ENCODE data around the gene MGMT. TPM values are rescaled to one million over a fixed set of nuclear protein-coding genes. Genes with fewer than 3 reads are reported as not detected.

MGMT gene
- total RNA-seq, 2 donors from 2014 or later = 14.6 to 17.2 TPM

- Mint-ChIP-seq H3K4me1 (peaks cover 12% of the 10 kb centered on the region), H3K4me3 (no peak overlapping the region), H3K27ac (no peak overlapping the region), H3K27me3 (no peaks in the 10 kb centered on the region), H3K36me3 (ENCODE audit: low read depth) (peaks cover 5% of the 10 kb centered on the region)
- DNase-seq (no peak), ATAC-seq (no peak)
- H3K9me3 ChIP-seq (ENCODE audit: control insufficient read depth, low read length, poor library complexity, severe bottlenecking) = no peaks in the 10 kb centered on the region
Measured at GRCh38 chr10:129704786-129705525, 237.9 kb downstream of the MGMT start.

DNA sequence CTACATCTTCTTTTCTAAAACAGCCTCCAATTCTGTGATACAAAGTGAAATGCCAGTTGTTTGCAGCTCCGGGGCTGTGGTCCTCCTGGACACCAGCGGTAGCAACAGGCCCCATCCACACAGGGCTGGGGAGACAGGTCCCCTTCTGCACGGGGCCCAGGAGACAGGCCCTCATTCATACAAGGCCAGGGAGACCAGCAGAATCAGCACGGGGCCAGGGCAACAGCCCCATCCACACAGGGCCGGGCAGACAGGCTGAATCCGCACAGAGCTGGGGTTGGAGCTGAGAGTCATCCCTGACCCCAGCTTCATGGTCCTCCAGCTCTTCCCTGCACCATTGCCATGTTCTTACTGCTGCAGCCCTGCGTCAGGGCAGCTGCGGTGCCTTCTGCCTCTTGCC, 238.6 kb downstream of the MGMT start:
- DNase-seq (no peak), ATAC-seq (no peak)
- peaks cover 5% of the 10 kb centered on the region for H3K36me3 Mint-ChIP-seq (ENCODE audit: low read depth)
- H3K4me1 Mint-ChIP-seq = peaks cover 12% of the 10 kb centered on the region
- no peaks in the 10 kb centered on the region for H3K9me3 ChIP-seq (ENCODE audit: control insufficient read depth, low read length, poor library complexity, severe bottlenecking)
- no peaks in the 10 kb centered on the region for H3K27me3 Mint-ChIP-seq
- no peak overlapping the region for H3K27ac Mint-ChIP-seq
- no peak overlapping the region for H3K4me3 Mint-ChIP-seq

- H3K27ac Mint-ChIP-seq = no peak overlapping the region
- peaks cover 12% of the 10 kb centered on the region for H3K4me1 Mint-ChIP-seq
- no peak for ATAC-seq
- no peaks in the 10 kb centered on the region for H3K9me3 ChIP-seq (ENCODE audit: control insufficient read depth, low read length, poor library complexity, severe bottlenecking)
- no peak overlapping the region for H3K4me3 Mint-ChIP-seq
- no peaks in the 10 kb centered on the region for H3K27me3 Mint-ChIP-seq
- no peak for DNase-seq
- peaks cover 5% of the 10 kb centered on the region for H3K36me3 Mint-ChIP-seq (ENCODE audit: low read depth)
Measured at GRCh38 chr10:129706081-129706480, 239.0 kb downstream of the MGMT start.

DNA sequence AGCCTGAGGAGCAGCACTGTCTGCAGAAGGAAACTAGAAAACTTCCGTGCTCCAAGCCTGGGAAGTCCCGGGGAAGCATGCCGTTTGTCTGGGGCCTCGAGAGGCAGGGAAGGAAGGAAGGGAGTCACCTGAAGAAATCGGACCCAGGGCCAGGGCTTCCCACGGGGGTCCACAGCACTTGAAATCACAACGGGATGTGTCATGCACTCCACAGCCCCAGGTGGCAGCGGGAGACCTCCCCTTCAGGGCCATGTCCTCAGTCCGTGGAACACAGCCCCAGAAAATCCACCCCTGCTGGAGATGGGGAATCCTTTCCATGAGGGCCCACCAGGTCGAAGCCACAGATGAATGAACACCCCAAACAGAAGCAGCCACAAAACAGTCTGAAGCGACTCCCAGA, 239.5 kb downstream of the MGMT start:
- peaks cover 5% of the 10 kb centered on the region for H3K36me3 Mint-ChIP-seq (ENCODE audit: low read depth)
- no peak overlapping the region for H3K27ac Mint-ChIP-seq
- DNase-seq = no peak
- no peak overlapping the region for H3K4me3 Mint-ChIP-seq
- ATAC-seq = no peak
- peaks cover 12% of the 10 kb centered on the region for H3K4me1 Mint-ChIP-seq
- no peaks in the 10 kb centered on the region for H3K9me3 ChIP-seq (ENCODE audit: control insufficient read depth, low read length, poor library complexity, severe bottlenecking)
- H3K27me3 Mint-ChIP-seq = no peaks in the 10 kb centered on the region

DNA sequence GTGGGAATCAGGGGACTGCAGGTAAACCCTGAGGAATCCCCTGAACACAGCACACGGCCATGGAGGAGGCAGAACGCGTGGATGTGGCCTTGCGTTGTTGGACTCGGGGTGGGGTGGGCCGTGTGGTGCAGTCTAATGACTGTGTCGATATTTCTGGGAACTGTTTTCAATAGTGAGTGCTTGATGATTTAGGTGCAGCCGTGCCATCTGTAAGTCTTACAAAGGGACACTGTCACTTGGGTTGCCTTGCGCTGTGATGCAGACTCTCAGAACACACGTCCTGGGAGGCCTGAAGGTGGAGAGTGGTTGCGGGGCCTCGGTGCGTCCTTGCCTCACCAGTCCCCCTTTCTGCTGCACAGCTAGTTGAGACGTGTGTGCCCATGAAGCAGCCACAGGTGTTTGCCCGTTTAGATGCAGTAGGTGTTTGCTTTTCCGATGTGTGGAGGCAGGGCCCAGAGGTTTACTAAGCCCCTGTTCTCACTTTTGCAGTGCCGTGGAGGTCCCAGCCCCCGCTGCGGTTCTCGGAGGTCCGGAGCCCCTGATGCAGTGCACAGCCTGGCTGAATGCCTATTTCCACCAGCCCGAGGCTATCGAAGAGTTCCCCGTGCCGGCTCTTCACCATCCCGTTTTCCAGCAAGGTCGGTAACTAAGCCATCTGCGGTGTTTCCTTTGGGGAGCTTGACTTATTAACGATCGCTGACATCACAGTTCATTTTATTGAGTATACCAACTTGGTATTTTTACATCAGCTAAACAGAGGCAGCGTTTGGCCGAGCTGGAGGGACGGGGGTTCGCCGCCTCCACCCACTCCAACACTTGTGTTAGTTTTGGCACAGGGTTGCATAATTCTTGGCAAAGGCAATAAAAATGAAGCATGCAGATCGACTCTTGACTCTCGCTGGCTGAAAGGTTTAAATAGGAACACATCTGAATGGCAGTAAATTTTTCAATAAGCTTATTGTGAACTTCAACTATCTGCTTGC, 240.7 kb downstream of the MGMT start:
- Mint-ChIP-seq H3K27ac (no peak overlapping the region), H3K36me3 (ENCODE audit: low read depth) (peaks cover 5% of the 10 kb centered on the region), H3K27me3 (no peaks in the 10 kb centered on the region), H3K4me3 (no peak overlapping the region), H3K4me1 (peaks cover 6% of the 10 kb centered on the region)
- ATAC-seq = no peak
- no peak for DNase-seq
- no peaks in the 10 kb centered on the region for H3K9me3 ChIP-seq (ENCODE audit: control insufficient read depth, low read length, poor library complexity, severe bottlenecking)

DNA sequence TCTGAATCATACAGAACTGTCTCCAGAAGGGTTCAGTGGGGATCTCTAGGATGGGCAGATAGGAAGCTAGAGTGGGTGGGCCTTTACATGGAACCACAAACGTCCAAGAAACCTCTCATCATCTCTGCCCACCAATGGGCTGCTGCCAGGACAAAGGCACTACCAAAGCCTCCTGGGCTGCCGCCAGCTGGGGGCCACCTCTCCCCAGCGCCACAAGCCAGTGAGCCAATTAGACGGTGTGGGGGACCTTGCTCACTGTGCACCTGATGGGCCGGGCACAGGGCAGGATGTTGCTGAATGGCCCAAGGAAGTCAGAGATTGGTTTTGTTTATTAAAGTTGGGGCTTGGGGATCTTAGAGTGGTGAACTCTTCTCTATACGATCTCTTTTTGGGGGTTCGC, 242.1 kb downstream of the MGMT start:
- ATAC-seq (no peak), DNase-seq (no peak)
- Mint-ChIP-seq H3K27ac (no peak overlapping the region), H3K4me1 (peaks cover 2% of the 10 kb centered on the region), H3K27me3 (no peaks in the 10 kb centered on the region), H3K36me3 (ENCODE audit: low read depth) (peaks cover 9% of the 10 kb centered on the region), H3K4me3 (no peak overlapping the region)
- H3K9me3 ChIP-seq (ENCODE audit: control insufficient read depth, low read length, poor library complexity, severe bottlenecking) = no peaks in the 10 kb centered on the region

GRCh38 chr10:129709627-129710509, 242.8 kb downstream of the MGMT start:
- no peak overlapping the region for H3K27ac Mint-ChIP-seq
- H3K27me3 Mint-ChIP-seq = no peaks in the 10 kb centered on the region
- DNase-seq (no peak), ATAC-seq (no peak)
- H3K4me3 Mint-ChIP-seq = no peak overlapping the region
- peaks cover 8% of the 10 kb centered on the region for H3K36me3 Mint-ChIP-seq (ENCODE audit: low read depth)
- H3K9me3 ChIP-seq (ENCODE audit: control insufficient read depth, low read length, poor library complexity, severe bottlenecking) = no peaks in the 10 kb centered on the region
- H3K4me1 Mint-ChIP-seq = peaks cover 2% of the 10 kb centered on the region

DNA sequence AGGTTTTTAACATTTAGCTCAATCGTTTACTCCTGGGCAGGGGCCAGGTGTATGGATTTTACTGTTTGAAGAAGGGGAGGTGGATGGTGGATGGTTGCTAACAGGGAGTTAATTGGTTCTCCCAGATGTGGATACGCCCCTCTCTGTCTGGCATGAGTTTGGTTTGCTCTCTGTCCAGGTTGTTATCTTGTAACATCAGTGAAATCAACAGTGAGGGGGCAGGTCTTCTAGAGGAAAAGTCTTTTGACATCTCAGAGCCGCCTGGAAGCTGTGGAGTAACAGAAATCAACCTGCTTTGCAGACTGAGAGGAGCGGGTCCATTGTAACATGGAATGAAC, 243.4 kb downstream of the MGMT start:
- DNase-seq (no peak), ATAC-seq (no peak)
- no peaks in the 10 kb centered on the region for H3K9me3 ChIP-seq (ENCODE audit: control insufficient read depth, low read length, poor library complexity, severe bottlenecking)
- Mint-ChIP-seq H3K4me3 (no peak overlapping the region), H3K27ac (no peak overlapping the region), H3K4me1 (peaks cover 2% of the 10 kb centered on the region), H3K27me3 (no peaks in the 10 kb centered on the region), H3K36me3 (ENCODE audit: low read depth) (peaks cover 7% of the 10 kb centered on the region)

GRCh38 chr10:129711291-129711690, 244.2 kb downstream of the MGMT start:
- Mint-ChIP-seq H3K4me3 (no peak overlapping the region), H3K27ac (no peak overlapping the region), H3K27me3 (no peaks in the 10 kb centered on the region), H3K36me3 (ENCODE audit: low read depth) (peaks cover 5% of the 10 kb centered on the region), H3K4me1 (peaks cover 2% of the 10 kb centered on the region)
- no peak for DNase-seq
- no peak for ATAC-seq
- no peaks in the 10 kb centered on the region for H3K9me3 ChIP-seq (ENCODE audit: control insufficient read depth, low read length, poor library complexity, severe bottlenecking)

DNA sequence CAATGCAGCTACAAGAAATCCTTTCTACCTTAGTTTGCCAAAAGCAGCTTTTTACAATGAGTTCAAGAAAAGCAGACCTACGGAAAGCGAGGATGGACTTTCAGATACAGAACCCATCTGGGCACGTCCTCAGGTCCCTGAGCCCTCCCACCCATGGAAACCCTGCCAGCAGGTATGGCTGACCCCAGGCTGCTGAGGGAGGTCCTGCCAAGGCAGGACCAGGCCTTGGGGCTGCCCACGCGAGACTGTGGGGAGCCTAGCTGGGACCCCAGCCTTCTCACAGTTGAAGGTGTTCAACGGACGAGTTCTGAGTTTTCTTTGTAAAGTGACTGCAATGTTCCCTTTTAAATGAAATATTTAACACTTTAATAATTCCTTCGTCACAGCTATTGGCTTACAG, 245.0 kb downstream of the MGMT start:
- DNase-seq (no peak), ATAC-seq (no peak)
- no peak overlapping the region for H3K4me3 Mint-ChIP-seq
- no peaks in the 10 kb centered on the region for H3K27me3 Mint-ChIP-seq
- peaks cover 2% of the 10 kb centered on the region for H3K4me1 Mint-ChIP-seq
- no peak overlapping the region for H3K27ac Mint-ChIP-seq
- peaks cover 5% of the 10 kb centered on the region for H3K36me3 Mint-ChIP-seq (ENCODE audit: low read depth)
- H3K9me3 ChIP-seq (ENCODE audit: control insufficient read depth, low read length, poor library complexity, severe bottlenecking) = no peaks in the 10 kb centered on the region

DNA sequence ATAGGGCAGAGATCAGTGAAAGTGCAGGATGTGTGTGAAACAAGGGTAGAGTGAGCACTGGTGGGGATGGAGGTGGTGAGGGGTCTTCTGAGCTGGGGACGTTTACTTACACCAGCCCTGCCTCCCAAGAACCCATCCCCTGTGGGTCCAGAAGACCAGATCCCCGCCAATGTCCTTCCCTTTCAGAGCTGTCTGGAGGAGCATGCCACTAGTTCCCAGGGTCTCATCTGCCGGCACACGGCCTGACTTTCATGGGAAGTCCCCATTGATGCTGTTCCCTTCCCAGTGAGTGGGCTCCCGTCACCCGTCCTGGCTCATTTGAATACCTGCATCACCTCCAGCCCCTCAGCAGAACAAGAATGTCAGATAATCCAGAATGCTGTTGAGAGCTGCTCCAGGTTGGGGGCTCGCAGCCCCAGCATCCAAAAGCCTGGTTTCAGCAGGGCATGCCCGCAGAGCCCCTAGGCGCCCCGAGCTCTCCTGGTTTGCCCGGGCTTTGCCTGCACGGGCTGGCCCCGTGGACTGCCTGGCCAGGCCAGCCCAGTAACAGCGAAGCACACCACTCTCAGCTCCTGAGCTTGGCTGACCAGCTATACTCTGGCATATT, 246.7 kb downstream of the MGMT start:
- H3K27ac Mint-ChIP-seq = no peak overlapping the region
- H3K4me1 Mint-ChIP-seq = no peaks in the 10 kb centered on the region
- ATAC-seq (no peak), DNase-seq (no peak)
- peaks cover 6% of the 10 kb centered on the region for H3K36me3 Mint-ChIP-seq (ENCODE audit: low read depth)
- no peaks in the 10 kb centered on the region for H3K27me3 Mint-ChIP-seq
- no peak overlapping the region for H3K4me3 Mint-ChIP-seq
- no peaks in the 10 kb centered on the region for H3K9me3 ChIP-seq (ENCODE audit: control insufficient read depth, low read length, poor library complexity, severe bottlenecking)

GRCh38 chr10:129715805-129716204, 248.8 kb downstream of the MGMT start:
- Mint-ChIP-seq H3K27me3 (no peaks in the 10 kb centered on the region), H3K4me3 (no peak overlapping the region), H3K36me3 (ENCODE audit: low read depth) (peaks cover 11% of the 10 kb centered on the region), H3K27ac (no peak overlapping the region), H3K4me1 (no peaks in the 10 kb centered on the region)
- ATAC-seq (no peak), DNase-seq (no peak)
- H3K9me3 ChIP-seq (ENCODE audit: control insufficient read depth, low read length, poor library complexity, severe bottlenecking) = no peaks in the 10 kb centered on the region
